HepG2 (cell line): ENCODE data around the gene QDPR. TPM values are rescaled to one million over a fixed set of nuclear protein-coding genes. Genes with fewer than 3 reads are reported as not detected.
A peak's percentile ranks its signal among the peaks of the same experiment; 100 is the strongest.

Source experiments
- CSRNP2 ChIP-seq: sonication (generic); formaldehyde crosslinking; conservative IDR thresholded peaks from 2 replicates; pipeline ENCODE4 v1.8.0; 2022; ENCODE audit warnings: low read depth, missing genetic modification reagents
- NR0B2 ChIP-seq: sonication (generic); formaldehyde crosslinking; IDR thresholded peaks from 2 replicates; pipeline ENCODE4 v1.4.0; 2020; ENCODE audit warnings: mild to moderate bottlenecking, missing genetic modification reagents
- POGK ChIP-seq: sonication (generic); formaldehyde crosslinking; conservative IDR thresholded peaks from 2 replicates; pipeline ENCODE4 v1.8.0; 2022; ENCODE audit warnings: mild to moderate bottlenecking, moderate library complexity, missing genetic modification reagents
- RBM39 ChIP-seq: fragments of 200-400 bp; formaldehyde crosslinking; IDR thresholded peaks from one replicate; pipeline ENCODE4 v1.6.1; 2018; ENCODE audit warnings: antibody characterized with exemption, mild to moderate bottlenecking, low read depth, low read length; ENCODE audit not compliant: poor library complexity, severe bottlenecking
- REPIN1 ChIP-seq: sonication (generic); formaldehyde crosslinking; IDR thresholded peaks from 2 replicates; pipeline ENCODE4 v1.8.0; 2022; ENCODE audit warnings: missing genetic modification reagents, low read depth, mild to moderate bottlenecking, borderline replicate concordance
- ZNF142 ChIP-seq: sonication (generic); formaldehyde crosslinking; IDR thresholded peaks from 2 replicates; pipeline ENCODE4 v1.4.0; 2020; ENCODE audit warnings: missing genetic modification reagents
- ZNF362 ChIP-seq: sonication (generic); formaldehyde crosslinking; IDR thresholded peaks from 2 replicates; pipeline ENCODE4 v1.4.0; 2020; ENCODE audit warnings: missing genetic modification reagents, mild to moderate bottlenecking, borderline replicate concordance
- ZNF512 ChIP-seq: sonication (generic); formaldehyde crosslinking; IDR thresholded peaks from 2 replicates; pipeline ENCODE4 v1.4.0; 2020; ENCODE audit warnings: mild to moderate bottlenecking, missing genetic modification reagents
- ZNF556 ChIP-seq: sonication (generic); formaldehyde crosslinking; IDR thresholded peaks from 2 replicates; pipeline ENCODE4 v1.4.0; 2020; ENCODE audit warnings: mild to moderate bottlenecking, missing genetic modification reagents, borderline replicate concordance
- ZNF605 ChIP-seq: sonication (generic); formaldehyde crosslinking; IDR thresholded peaks from 2 replicates; pipeline ENCODE4 v1.8.0; 2022; ENCODE audit warnings: mild to moderate bottlenecking, missing genetic modification reagents
- polyA plus RNA-seq, 8 experiments: library from polyadenylated mRNA; depleted of rRNA in 3 of 8; stranded (reverse) in 7 of 8; unstranded in 1 of 8; fragments of >200 nt; fragmentation: Illumina TruSeq in 4 of 8; extraction: Trizol in 4 of 8; gene quantifications; 2 replicates each; pipeline versions ENCODE4 v1.2.1 to v1.2.3, GENCODE V29; 2011 to 2016; ENCODE audit warnings: low read depth in 4 of 8, missing spikeins in 1 of 8, mixed read lengths in 1 of 8; ENCODE audit not compliant: insufficient read depth in 1 of 8
- total RNA-seq, 5 experiments: library from RNA; depleted of rRNA; stranded (reverse); fragments of >200 nt; fragmentation: Illumina TruSeq; extraction: Trizol; gene quantifications; 2 replicates each; pipeline ENCODE4 v1.2.3, GENCODE V29; 2016; ENCODE audit warnings: low read depth in 1 of 5

QDPR gene
- total and polyA plus RNA-seq, 2 of the 13 experiments (the other 11 are each of a cell fraction or from before 2014, with no cell fraction given): 9.9 to 95.5 TPM

- TF ChIP-seq ZNF362 (CRISPR knock-in tag) (peak; percentile 26; the same call in 1 of the 2 replicates), ZNF556 (CRISPR knock-in tag) (no peak), NR0B2 (no peak), ZNF142 (CRISPR knock-in tag) (no peak), RBM39 (no peak), ZNF605 (CRISPR knock-in tag) (no peak), ZNF512 (no peak), POGK (0 out of 2 replicates have a peak, but pooled peaks have one; percentile 14), CSRNP2 (CRISPR knock-in tag) (no peak), REPIN1 (CRISPR knock-in tag) (0 out of 2 replicates have a peak, but pooled peaks have one; percentile 43)
These were observed at the start of gene QDPR (continued) for GRCh38 chr4:17511950-17512795.
